Measurements from ENCODE around the gene IRF2BP2. TPM values are rescaled to one million over a fixed set of nuclear protein-coding genes. Genes with fewer than 3 reads are reported as not detected.

IRF2BP2 gene
- total and polyA plus RNA-seq, 2 donors (not counting 1 experiment from before 2014, with no cell fraction given): 17.8 to 71.8 TPM

- Histone ChIP-seq H3K9me3 (ENCODE audit: control insufficient read depth, insufficient read depth, low read depth, low read length) (no peaks in the 10 kb centered on the region), H3K9ac (ENCODE audit: insufficient read depth, low read length) (no peak overlapping the region), H3K4me3 (replicated peaks in 1 of 4; ENCODE audit: control extremely low read depth in 1 of 4, insufficient read depth in 1 of 4, low read depth in 3 of 4, low read length in 4 of 4) (no peak overlapping the region), H2AFZ (ENCODE audit: low read length) (no peak overlapping the region), H3K4me2 (ENCODE audit: extremely low read depth, insufficient read depth, low read length) (no peak overlapping the region), H3K4me1 (ENCODE audit: control insufficient read depth, extremely low read depth, insufficient read depth, low read length) (no peaks in the 10 kb centered on the region), H4K20me1 (ENCODE audit: control insufficient read depth, extremely low read depth, insufficient read depth, low read length) (no peaks in the 10 kb centered on the region), H3K27me3 (ENCODE audit: control insufficient read depth, insufficient read depth, low read length) (no peaks in the 10 kb centered on the region), H3K27ac (ENCODE audit: insufficient read depth, low read length) (no peak overlapping the region), H3K79me2 (ENCODE audit: control insufficient read depth, insufficient read depth, low read length) (no peaks in the 10 kb centered on the region), H3K36me3 (ENCODE audit: control insufficient read depth, insufficient read depth, low read length) (no peaks in the 10 kb centered on the region)
- TF ChIP-seq, protein P1, sequence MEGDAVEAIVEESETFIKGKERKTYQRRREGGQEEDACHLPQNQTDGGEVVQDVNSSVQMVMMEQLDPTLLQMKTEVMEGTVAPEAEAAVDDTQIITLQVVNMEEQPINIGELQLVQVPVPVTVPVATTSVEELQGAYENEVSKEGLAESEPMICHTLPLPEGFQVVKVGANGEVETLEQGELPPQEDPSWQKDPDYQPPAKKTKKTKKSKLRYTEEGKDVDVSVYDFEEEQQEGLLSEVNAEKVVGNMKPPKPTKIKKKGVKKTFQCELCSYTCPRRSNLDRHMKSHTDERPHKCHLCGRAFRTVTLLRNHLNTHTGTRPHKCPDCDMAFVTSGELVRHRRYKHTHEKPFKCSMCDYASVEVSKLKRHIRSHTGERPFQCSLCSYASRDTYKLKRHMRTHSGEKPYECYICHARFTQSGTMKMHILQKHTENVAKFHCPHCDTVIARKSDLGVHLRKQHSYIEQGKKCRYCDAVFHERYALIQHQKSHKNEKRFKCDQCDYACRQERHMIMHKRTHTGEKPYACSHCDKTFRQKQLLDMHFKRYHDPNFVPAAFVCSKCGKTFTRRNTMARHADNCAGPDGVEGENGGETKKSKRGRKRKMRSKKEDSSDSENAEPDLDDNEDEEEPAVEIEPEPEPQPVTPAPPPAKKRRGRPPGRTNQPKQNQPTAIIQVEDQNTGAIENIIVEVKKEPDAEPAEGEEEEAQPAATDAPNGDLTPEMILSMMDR (conservative IDR thresholded peaks at IDR 0.05 in 1 of 2, IDR thresholded peaks at IDR 0.05 in 1 of 2; ENCODE audit: low read depth in 1 of 2, low read length in 2 of 2): no peak
- TF ChIP-seq EZH2 (IDR thresholded peaks at IDR 0.05; ENCODE audit: low read length, missing control alignments): no peak
- no peak for DNase-seq (ENCODE audit: low read depth in 2 of 2)
Measured at GRCh38 chr1:234570329-234571120, 39.5 kb downstream of the IRF2BP2 start.

- Histone ChIP-seq H2AFZ (ENCODE audit: low read length) (no peak overlapping the region), H3K36me3 (ENCODE audit: control insufficient read depth, insufficient read depth, low read length) (no peaks in the 10 kb centered on the region), H3K4me1 (ENCODE audit: control insufficient read depth, extremely low read depth, insufficient read depth, low read length) (no peaks in the 10 kb centered on the region), H3K9me3 (ENCODE audit: control insufficient read depth, insufficient read depth, low read depth, low read length) (no peaks in the 10 kb centered on the region), H3K9ac (ENCODE audit: insufficient read depth, low read length) (no peak overlapping the region), H3K27me3 (ENCODE audit: control insufficient read depth, insufficient read depth, low read length) (no peaks in the 10 kb centered on the region), H4K20me1 (ENCODE audit: control insufficient read depth, extremely low read depth, insufficient read depth, low read length) (no peaks in the 10 kb centered on the region), H3K4me2 (ENCODE audit: extremely low read depth, insufficient read depth, low read length) (no peak overlapping the region), H3K27ac (ENCODE audit: insufficient read depth, low read length) (no peak overlapping the region), H3K4me3 (replicated peaks in 1 of 4; ENCODE audit: control extremely low read depth in 1 of 4, insufficient read depth in 1 of 4, low read depth in 3 of 4, low read length in 4 of 4) (no peak overlapping the region), H3K79me2 (ENCODE audit: control insufficient read depth, insufficient read depth, low read length) (no peaks in the 10 kb centered on the region)
- DNase-seq (ENCODE audit: low read depth in 2 of 2): no peak
- no peak for TF ChIP-seq EZH2 (IDR thresholded peaks at IDR 0.05; ENCODE audit: low read length, missing control alignments)
- TF ChIP-seq, protein P1 (conservative IDR thresholded peaks at IDR 0.05 in 1 of 2, IDR thresholded peaks at IDR 0.05 in 1 of 2; ENCODE audit: low read depth in 1 of 2, low read length in 2 of 2): no peak
Measured at GRCh38 chr1:234568345-234568744, 41.6 kb downstream of the IRF2BP2 start.

GRCh38 chr1:234565132-234565531, 44.8 kb downstream of the IRF2BP2 start:
- Histone ChIP-seq H3K36me3 (ENCODE audit: control insufficient read depth, insufficient read depth, low read length) (no peaks in the 10 kb centered on the region), H3K9me3 (ENCODE audit: control insufficient read depth, insufficient read depth, low read depth, low read length) (no peaks in the 10 kb centered on the region), H2AFZ (ENCODE audit: low read length) (no peak overlapping the region), H3K27me3 (ENCODE audit: control insufficient read depth, insufficient read depth, low read length) (no peaks in the 10 kb centered on the region), H3K4me2 (ENCODE audit: extremely low read depth, insufficient read depth, low read length) (no peak overlapping the region), H3K4me3 (replicated peaks in 1 of 4; ENCODE audit: control extremely low read depth in 1 of 4, insufficient read depth in 1 of 4, low read depth in 3 of 4, low read length in 4 of 4) (no peak overlapping the region), H4K20me1 (ENCODE audit: control insufficient read depth, extremely low read depth, insufficient read depth, low read length) (no peaks in the 10 kb centered on the region), H3K27ac (ENCODE audit: insufficient read depth, low read length) (no peak overlapping the region), H3K9ac (ENCODE audit: insufficient read depth, low read length) (no peak overlapping the region), H3K4me1 (ENCODE audit: control insufficient read depth, extremely low read depth, insufficient read depth, low read length) (no peaks in the 10 kb centered on the region), H3K79me2 (ENCODE audit: control insufficient read depth, insufficient read depth, low read length) (no peaks in the 10 kb centered on the region)
- peak in 1 of 2 donors; percentile 28 for DNase-seq (ENCODE audit: low read depth in 2 of 2)
- TF ChIP-seq EZH2 (IDR thresholded peaks at IDR 0.05; ENCODE audit: low read length, missing control alignments): no peak
- TF ChIP-seq, protein P1 (conservative IDR thresholded peaks at IDR 0.05 in 1 of 2, IDR thresholded peaks at IDR 0.05 in 1 of 2; ENCODE audit: low read depth in 1 of 2, low read length in 2 of 2): no peak
